Activated CD4-positive, alpha-beta memory T cell treated with anti-CD3 and anti-CD28 coated beads for 36 hours (primary cell): ENCODE measurements around the gene TOP1. TPM values are rescaled to one million over a fixed set of nuclear protein-coding genes. Genes with fewer than 3 reads are reported as not detected.

Source experiments
- CTCF ChIA-PET: fragments of 350-600 bp; sonication (Branson Sonifier 250); formaldehyde crosslinking; loops from one replicate; lab custom pipeline; 2021; ENCODE audit warnings: antibody characterized with exemption, inconsistent platforms; lab: Charles Lee
- POLR2A ChIA-PET: fragments of 350-600 bp; sonication (Branson Sonifier 250); formaldehyde crosslinking; loops from one replicate; lab custom pipeline; 2021; ENCODE audit warnings: antibody characterized with exemption; lab: Charles Lee
- DNase-seq: peaks from one replicate; pipeline ENCODE4 v3.0.0-alpha.2; 2020
- H3K27ac Mint-ChIP-seq: one replicate; pipeline ENCODE4 v1.8.0; 2021; ENCODE audit warnings: mixed read lengths
- H3K27me3 Mint-ChIP-seq: one replicate; pipeline ENCODE4 v1.8.0; 2021; ENCODE audit warnings: mixed read lengths
- H3K36me3 Mint-ChIP-seq: one replicate; pipeline ENCODE4 v1.8.0; 2021; ENCODE audit warnings: mixed read lengths
- H3K4me1 Mint-ChIP-seq: one replicate; pipeline ENCODE4 v1.8.0; 2021; ENCODE audit warnings: low read depth, mixed read lengths
- H3K4me3 Mint-ChIP-seq: one replicate; pipeline ENCODE4 v1.8.0; 2021; ENCODE audit warnings: mild to moderate bottlenecking, mixed read lengths
- H3K9me3 Mint-ChIP-seq: one replicate; pipeline ENCODE4 v1.8.0; 2021; ENCODE audit warnings: mixed read lengths
- intact Hi-C: fragments of 100-400 bp; cut with micrococcal nuclease; formaldehyde crosslinking; loops from one replicate; pipeline ENCODE4 v1.15.1; 2023
- total RNA-seq, 2 experiments: library from RNA; stranded (reverse); gene quantifications; one replicate each; pipeline ENCODE4 v1.2.3, GENCODE V29; 2021

The TOP1 gene
- total RNA-seq, 2 experiments from 2014 or later, result 128 TPM

GRCh38 chr20:41135187-41135887, 106.7 kb downstream of the TOP1 start:
- peaks cover 59% of the 10 kb centered on the region for H3K4me1 Mint-ChIP-seq
- no peak overlapping the region for H3K27ac Mint-ChIP-seq
- ChIA-PET POLR2A (interaction anchor here (1.4 to 6.3 kb wide), 2 partner anchors 18 to 22 kb away, joined by 4 to 85 read pairs; no protein-coding TSS in a partner anchor), CTCF (interaction anchor here (0.5 to 7.4 kb wide), 49 partner anchors 9 to 476 kb away, joined by 3 to 95 read pairs (median 5); partner anchors contain the start of gene LPIN3)
- no peaks in the 10 kb centered on the region for H3K9me3 Mint-ChIP-seq
- peak; percentile 77 for DNase-seq
- no peaks in the 10 kb centered on the region for H3K27me3 Mint-ChIP-seq
- H3K36me3 Mint-ChIP-seq, result peaks cover 13% of the 10 kb centered on the region
- intact Hi-C loops, result loop anchor here (1.0 to 10.0 kb wide), 5 partner anchors 37 to 299 kb away; partner anchors contain the start of genes LPIN3 and ZHX3
- peak overlapping the region; percentile 75 for H3K4me3 Mint-ChIP-seq

- intact Hi-C loops, result loop anchor here (1.0 to 10.0 kb wide), 5 partner anchors 36 to 299 kb away; partner anchors contain the start of genes LPIN3 and ZHX3
- H3K9me3 Mint-ChIP-seq, result no peaks in the 10 kb centered on the region
- no peaks in the 10 kb centered on the region for H3K27me3 Mint-ChIP-seq
- peak overlapping the region; percentile 75 for H3K27ac Mint-ChIP-seq
- CTCF ChIA-PET, result interaction anchor here (0.5 to 7.4 kb wide), 39 partner anchors 8 to 245 kb away, joined by 3 to 95 read pairs (median 7); partner anchors contain the start of gene LPIN3
- H3K4me3 Mint-ChIP-seq, result peak overlapping the region; percentile 75
- H3K36me3 Mint-ChIP-seq, result peaks cover 14% of the 10 kb centered on the region
- no peak for DNase-seq
- peaks cover 63% of the 10 kb centered on the region for H3K4me1 Mint-ChIP-seq
- POLR2A ChIA-PET, result interaction anchor here (0.8 to 6.3 kb wide), 3 partner anchors 10 to 21 kb away, joined by 3 to 85 read pairs (median 4); no protein-coding TSS in a partner anchor
Measured at GRCh38 chr20:41135888-41136679, 107.5 kb downstream of the TOP1 start.

DNA sequence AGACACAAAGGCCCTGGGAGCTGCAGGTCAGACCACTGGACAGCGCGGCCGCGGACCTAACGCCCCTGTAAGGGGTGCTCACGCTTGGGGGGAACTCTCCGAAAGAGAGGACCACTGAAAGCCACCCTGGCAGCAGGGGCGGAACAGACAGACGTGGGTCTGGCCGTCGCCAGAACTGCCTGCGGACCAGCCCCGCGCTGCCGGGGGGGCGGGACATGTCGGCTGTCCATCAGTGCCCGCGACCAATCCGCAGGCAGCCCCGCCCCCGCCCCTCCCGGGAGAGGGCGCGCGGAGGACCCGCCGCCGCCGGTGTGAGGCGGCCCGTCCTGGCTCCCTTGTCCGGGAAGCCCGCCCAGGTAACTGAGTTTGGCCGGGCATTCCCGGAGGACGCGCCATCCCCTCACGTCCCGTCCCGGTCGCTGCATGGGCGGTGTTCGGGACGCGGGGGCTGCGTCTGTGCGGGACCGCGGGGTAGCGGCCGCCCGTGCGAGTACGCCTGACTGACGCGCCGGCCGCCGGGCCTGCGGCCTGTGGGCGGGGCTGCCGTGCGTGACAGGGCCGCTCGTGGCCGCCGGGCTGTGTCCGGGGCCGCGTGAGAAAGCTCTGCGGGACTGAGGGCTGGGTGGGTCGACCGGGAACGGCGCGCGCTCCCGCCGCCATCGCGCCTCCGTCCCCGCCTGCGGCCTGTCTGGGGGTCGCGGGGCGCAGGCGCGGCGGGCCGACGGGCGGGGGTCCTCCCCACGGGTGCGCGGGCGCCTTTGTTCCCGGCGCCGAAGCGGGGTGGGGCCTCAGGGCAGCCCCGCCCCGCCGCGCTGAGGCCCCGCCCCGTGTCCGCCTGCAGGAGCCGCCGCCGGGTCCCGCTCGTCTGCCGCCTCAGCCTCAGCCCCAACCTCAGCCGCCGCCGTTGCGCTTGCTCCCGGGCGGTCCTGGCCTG, 108.3 kb downstream of the TOP1 start, which contains the start of gene PLCG1:
PLCG1 (plus strand) TSS at position 864 of the 934 bp plus-strand sequence. CDS start 99 bp downstream, outside the sequence.
- POLR2A ChIA-PET, result interaction anchor here (0.5 to 6.3 kb wide), 4 partner anchors 10 to 565 kb away, joined by 3 to 85 read pairs (median 4); no protein-coding TSS in a partner anchor
- Mint-ChIP-seq H3K27ac (peak within 1 kb of the TSS; percentile 92), H3K4me1 (peaks cover 64% of the 10 kb centered on the region), H3K27me3 (no peaks in the 10 kb centered on the region), H3K9me3 (no peaks in the 10 kb centered on the region), H3K36me3 (peaks cover 14% of the 10 kb centered on the region), H3K4me3 (peak within 1 kb of the TSS; percentile 94)
- intact Hi-C loops, result loop anchor here (5.0 to 10.0 kb wide), 3 partner anchors 35 to 298 kb away; partner anchors contain the start of gene ZHX3
- peak; percentile 89 for DNase-seq
- CTCF ChIA-PET, result interaction anchor here (0.7 to 7.4 kb wide), 13 partner anchors 9 to 222 kb away, joined by 3 to 95 read pairs (median 12); partner anchors contain the start of gene LPIN3

- CTCF ChIA-PET, result interaction anchor here (0.9 to 7.4 kb wide), 7 partner anchors 17 to 201 kb away, joined by 3 to 95 read pairs (median 5); partner anchors contain the start of gene LPIN3
- Mint-ChIP-seq H3K27me3 (no peaks in the 10 kb centered on the region), H3K4me3 (peak overlapping the region; percentile 94)
Measured at GRCh38 chr20:41137614-41138474, 109.2 kb downstream of the TOP1 start.

GRCh38 chr20:41138475-41139226, 110.0 kb downstream of the TOP1 start:
- intact Hi-C loops, result loop anchor here (1.0 to 10.0 kb wide), 6 partner anchors 19 to 554 kb away; partner anchors contain the start of gene ZHX3
- no peaks in the 10 kb centered on the region for H3K27me3 Mint-ChIP-seq
- ChIA-PET POLR2A (interaction anchor here (1.7 to 6.3 kb wide), 2 partner anchors 12 to 19 kb away, joined by 5 to 85 read pairs; no protein-coding TSS in a partner anchor), CTCF (interaction anchor here (0.9 to 7.4 kb wide), 9 partner anchors 16 to 200 kb away, joined by 3 to 95 read pairs (median 3); partner anchors contain the start of gene LPIN3)
- H3K4me3 Mint-ChIP-seq, result peak overlapping the region; percentile 94
- peak overlapping the region; percentile 92 for H3K27ac Mint-ChIP-seq
- DNase-seq, result peak; percentile 64
- no peaks in the 10 kb centered on the region for H3K9me3 Mint-ChIP-seq
- peaks cover 75% of the 10 kb centered on the region for H3K4me1 Mint-ChIP-seq
- H3K36me3 Mint-ChIP-seq, result peaks cover 17% of the 10 kb centered on the region

More at GRCh38 chr20:41137614-41138474, 109.2 kb downstream of the TOP1 start:
- intact Hi-C loops, result loop anchor here (1.0 to 10.0 kb wide), 5 partner anchors 34 to 555 kb away; partner anchors contain the start of gene ZHX3
- H3K9me3 Mint-ChIP-seq, result no peaks in the 10 kb centered on the region
- peaks cover 72% of the 10 kb centered on the region for H3K4me1 Mint-ChIP-seq
- POLR2A ChIA-PET, result interaction anchor here (1.7 to 6.3 kb wide), 2 partner anchors 13 to 19 kb away, joined by 5 to 85 read pairs; no protein-coding TSS in a partner anchor
- H3K27ac Mint-ChIP-seq, result peak overlapping the region; percentile 92
- H3K36me3 Mint-ChIP-seq, result peaks cover 14% of the 10 kb centered on the region
- DNase-seq, result peak; percentile 74

GRCh38 chr20:41139227-41140093, 110.8 kb downstream of the TOP1 start:
- DNase-seq, result peak; percentile 63
- POLR2A ChIA-PET, result interaction anchor here (1.7 to 6.3 kb wide), 2 partner anchors 11 to 18 kb away, joined by 5 to 85 read pairs; no protein-coding TSS in a partner anchor
- CTCF ChIA-PET, result interaction anchor here (1.1 to 7.4 kb wide), 5 partner anchors 15 to 199 kb away, joined by 3 to 95 read pairs (median 3); partner anchors contain the start of gene LPIN3
- Mint-ChIP-seq H3K9me3 (no peaks in the 10 kb centered on the region), H3K36me3 (peaks cover 17% of the 10 kb centered on the region), H3K4me1 (peaks cover 75% of the 10 kb centered on the region), H3K27ac (peak overlapping the region; percentile 92), H3K4me3 (peak overlapping the region; percentile 94), H3K27me3 (no peaks in the 10 kb centered on the region)
- intact Hi-C loops, result loop anchor here (1.0 to 10.0 kb wide), 5 partner anchors 18 to 553 kb away; partner anchors contain the start of gene ZHX3

GRCh38 chr20:41140226-41141133, 111.9 kb downstream of the TOP1 start:
- Mint-ChIP-seq H3K9me3 (no peaks in the 10 kb centered on the region), H3K36me3 (peaks cover 17% of the 10 kb centered on the region), H3K4me1 (peaks cover 75% of the 10 kb centered on the region), H3K27ac (peak overlapping the region; percentile 92), H3K27me3 (no peaks in the 10 kb centered on the region), H3K4me3 (peak overlapping the region; percentile 94)
- ChIA-PET POLR2A (interaction anchor here (4.3 kb wide), 1 partner anchor 15 kb away, joined by 69 read pairs; no protein-coding TSS in a partner anchor), CTCF (interaction anchor here (4.9 kb wide), 1 partner anchor 15 kb away, joined by 60 read pairs; no protein-coding TSS in a partner anchor)
- peak; percentile 60 for DNase-seq
- intact Hi-C loops, result no loop called here
